ENCODE data around the gene THSD7B.
"Not testable (repeated sequence)": the region's sequence is repeated elsewhere in the genome, so short reads cannot be mapped to it uniquely, and the experiment has no call there.

The THSD7B gene

DNA sequence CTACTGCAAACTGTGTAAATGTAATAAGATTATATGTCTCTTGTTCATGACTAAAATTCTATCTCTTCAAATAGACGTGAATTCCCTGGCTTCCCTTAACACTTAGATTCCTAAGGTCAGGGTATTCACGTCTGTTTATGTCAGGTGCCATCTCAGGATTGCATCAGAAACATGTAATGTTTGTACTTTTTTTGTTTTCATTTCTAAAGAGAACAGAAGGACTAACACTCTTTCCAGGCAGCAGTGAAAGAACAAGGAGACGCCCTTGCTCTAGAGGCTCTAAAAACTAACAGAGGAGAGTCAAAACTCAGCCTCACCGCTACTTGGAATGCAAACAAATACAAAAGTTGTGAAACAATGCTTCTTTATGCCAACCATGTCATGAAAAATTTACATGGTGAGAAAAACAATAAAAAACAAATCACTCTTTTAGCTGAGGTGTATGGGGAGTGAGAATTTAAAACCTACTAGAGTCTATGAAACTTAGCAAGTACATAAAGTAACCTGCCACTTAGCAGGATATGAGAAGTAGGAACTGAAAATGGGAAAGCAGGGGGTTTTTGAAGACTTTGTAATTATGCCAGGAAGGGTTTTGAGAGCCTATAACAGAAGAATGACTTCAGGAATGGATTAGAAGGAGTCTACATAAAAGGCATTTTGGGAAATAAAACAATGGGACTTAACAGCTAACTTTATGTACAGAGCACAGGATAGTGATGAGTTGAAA lies 522.7 kb downstream of the THSD7B start:
- no peak for DNase-seq

DNA sequence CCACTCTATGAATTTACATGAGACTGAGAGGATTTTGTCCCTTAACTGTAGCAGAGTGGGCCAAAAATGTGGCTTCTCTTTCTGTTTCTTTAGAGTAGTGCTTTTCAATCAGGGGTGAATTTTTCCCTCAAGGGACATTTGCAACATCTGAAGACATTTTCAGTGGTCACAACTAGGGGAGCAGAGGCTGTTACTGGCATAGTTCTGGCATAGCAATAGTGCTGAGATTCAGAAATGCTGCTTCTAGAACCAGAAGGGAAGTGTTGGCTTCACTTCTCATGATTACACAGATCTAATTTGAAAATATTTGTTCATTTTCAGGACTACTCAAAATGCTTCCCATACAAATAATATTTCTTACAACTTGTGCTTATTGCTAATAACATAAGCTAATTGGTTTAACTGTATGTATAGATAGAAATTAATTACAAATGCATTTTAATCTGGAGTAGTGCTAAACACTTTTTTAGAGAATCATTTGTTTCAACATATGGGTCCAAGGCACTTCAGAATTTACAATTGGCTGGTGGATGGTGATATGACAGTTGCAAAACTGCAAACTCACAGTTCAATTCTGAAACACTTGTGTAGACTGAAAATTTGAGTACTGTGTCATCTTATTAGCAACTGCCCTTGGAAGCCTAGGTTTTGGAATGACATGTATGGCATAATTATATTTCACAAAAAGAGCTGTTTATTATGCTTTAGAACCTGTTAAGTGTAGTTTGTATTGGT lies 526.7 kb downstream of the THSD7B start:
- no peak for DNase-seq

DNA sequence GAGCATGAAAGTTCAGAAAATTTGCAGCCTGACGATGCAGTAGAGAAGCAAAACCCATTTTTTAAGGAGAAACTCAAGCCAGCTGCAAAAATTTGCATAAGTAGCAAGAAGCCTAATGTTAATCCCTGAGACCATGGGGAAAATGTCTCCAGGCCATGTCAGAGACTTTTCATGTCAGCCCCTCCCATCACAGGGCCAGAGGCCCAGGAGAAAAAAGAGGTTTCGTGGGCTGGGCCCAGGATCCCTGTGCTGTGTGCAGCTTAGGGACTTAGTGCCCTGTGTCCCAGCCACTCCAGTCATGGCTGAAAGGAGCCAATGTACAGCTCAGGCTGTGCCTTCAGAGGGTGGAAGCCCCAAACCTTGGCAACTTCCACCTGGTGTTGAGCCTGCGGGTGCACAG lies 533.0 kb downstream of the THSD7B start:
- DNase-seq, result no peak

DNA sequence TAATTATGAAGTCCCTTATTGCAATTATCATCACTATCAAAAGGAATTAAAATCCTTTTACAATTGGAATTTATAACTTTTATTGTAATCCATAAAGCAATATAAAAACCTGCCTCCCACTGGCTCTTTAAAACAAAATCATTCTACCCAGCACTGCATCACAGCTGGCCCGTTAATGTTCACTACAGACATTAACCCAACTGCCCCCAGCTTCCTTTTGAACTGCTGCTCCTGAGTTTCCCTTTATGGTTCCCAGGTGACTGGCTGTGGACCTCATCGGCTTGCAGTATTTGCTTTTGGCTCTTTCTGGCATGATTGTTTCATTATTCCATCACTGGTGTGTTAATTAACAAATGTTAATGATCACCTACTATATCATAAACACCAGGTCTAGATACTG lies 535.6 kb downstream of the THSD7B start:
- no peak for DNase-seq

DNA sequence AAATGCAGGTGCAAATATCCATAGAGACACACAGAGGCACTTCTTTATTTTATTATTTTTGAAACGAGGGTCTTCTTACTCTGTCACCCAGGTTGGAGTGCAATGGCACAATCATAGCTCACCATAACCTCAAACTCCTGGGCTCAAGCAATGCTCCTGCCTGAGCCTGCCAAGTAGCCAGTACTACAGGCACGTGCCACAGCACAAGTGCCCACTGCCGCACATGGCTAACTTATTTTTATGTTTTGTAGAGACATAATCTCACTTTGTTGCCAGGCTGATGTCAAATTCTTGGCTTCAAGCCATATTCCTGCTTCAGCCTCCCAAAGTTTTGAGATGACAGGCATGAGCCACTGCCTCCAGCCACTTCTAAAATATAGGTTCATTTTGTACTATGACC lies 537.6 kb downstream of the THSD7B start:
- DNase-seq, result no peak

DNA sequence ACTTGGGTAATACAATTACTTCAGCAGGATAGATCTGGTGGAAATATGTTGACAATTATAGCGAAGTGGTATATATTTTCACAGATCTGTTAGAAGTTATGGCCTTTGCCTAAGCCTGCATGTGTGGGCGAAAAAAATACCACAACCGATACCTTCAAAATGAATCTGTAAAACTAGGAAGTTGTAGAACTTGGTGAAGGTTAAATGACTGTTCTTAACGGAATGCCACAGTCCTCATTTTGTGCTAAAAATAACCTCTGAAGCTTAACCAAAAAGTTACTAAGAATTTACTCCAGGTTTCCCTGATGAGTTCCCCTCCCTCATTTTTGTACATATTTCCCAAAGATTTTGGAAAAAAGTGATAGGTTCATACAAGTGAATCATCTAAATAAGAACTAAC lies 550.7 kb downstream of the THSD7B start:
- DNase-seq, result no peak

DNA sequence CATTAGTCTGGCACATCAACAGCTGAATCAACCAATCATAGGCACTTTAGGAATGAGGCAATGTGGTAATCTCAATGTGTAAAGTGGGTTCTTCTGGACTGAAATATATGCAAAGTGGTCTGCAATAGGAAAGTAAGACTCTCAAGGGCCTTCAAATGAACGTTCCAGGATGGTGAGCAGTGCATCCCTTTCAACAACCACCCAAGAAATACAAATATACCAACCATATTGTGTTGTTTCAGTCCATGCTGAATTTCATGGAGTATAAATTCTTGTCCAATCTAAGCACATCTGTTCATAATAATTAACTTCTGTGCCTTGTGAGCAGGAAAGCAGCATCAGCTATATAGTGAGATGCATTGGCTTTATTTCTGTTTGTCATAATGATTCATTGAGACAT lies 556.2 kb downstream of the THSD7B start:
- DNase-seq, result no peak

DNA sequence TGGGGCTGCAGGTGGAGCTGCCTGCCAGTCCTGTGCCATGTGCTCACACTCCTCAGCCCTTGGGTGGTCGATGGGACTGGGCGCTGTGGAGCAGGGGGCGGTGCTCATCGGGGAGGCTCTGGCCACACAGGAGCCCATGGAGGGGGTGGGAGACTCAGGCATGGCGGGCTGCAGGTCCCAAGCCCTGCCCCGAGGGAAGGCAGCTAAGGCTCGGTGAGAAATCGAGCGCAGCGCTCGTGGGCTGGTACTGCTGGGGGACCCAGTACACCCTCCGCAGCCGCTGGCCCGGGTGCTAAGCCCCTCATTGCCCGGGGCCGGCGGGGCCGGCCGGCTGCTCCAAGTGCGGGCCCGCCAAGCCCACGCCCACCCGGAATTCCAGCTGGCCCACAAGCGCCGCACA lies 566.2 kb downstream of the THSD7B start:
- DNase-seq, result not testable (repeated sequence)

DNA sequence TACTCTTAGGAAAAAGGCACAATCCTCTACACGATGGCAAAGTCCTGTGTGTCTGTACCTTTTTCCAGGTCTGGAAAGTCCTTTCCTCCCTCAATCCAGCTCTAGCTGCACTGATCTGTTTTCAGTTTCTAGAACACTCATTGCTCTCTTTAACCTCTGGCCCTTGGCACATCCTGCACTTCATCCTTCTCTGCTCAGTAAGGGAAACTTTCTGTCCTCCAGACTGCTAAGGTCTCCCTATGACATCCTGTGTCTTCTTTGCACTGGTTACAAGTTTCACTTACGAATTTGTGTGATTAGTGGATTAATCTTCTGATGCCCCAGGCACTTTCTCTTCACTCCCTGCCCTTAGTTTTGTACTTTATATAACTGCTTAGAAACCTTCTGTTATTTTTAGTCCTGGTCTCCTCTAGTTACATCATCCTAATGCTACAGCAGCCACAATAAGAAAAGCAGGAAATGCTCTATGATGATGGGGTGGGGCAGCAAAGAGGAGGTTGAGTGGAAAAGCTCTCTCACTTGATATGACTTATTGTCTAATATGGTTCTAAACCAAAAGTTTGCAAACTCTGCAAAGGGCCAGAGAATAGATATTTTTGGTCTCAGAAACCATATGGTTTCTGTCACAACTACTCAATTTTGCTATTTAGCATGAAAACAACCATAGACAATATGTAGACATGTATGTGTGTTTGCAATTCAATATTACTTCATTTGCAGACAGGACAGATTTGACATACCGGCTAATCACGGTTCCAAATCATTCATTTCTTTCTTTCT lies 568.2 kb downstream of the THSD7B start:
- no peak for DNase-seq

DNA sequence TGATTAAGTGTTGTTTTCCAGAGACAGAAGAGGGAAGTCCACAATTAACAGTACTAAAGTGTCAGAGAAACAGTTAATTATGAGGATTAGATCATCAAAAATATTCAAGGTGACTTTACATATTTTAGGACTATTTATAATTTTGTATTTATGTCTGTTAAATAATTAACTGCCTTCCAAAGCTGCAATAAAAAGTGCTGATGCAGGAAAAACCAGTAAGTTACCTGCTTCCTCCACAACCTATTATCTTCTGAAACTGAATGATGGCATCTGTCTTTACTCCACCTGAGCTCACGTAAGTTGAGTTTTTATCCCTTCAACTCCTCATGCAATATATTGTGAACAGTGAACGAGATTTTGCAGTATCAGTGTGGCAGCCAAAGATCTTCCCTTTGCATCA lies 570.7 kb downstream of the THSD7B start:
- no peak for DNase-seq

DNA sequence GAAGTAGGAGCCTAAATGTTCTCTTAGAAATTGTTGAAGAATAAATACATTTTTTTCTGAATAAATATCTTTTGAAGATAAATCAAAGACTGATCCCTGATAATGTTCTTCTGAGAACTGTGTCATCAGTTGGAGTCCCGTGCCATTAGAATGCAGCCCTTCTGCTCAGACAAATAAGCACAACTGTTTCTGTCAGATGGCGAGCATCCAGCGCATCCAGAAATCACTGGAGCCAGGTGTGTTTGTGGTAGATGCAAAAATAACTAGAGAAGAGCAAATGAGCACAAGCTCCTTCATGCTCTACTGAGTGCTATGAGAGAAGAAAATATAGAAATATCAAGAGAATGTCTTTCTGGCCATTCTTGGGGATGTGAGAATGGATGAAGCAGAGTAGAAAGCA lies 573.7 kb downstream of the THSD7B start:
- no peak for DNase-seq

DNA sequence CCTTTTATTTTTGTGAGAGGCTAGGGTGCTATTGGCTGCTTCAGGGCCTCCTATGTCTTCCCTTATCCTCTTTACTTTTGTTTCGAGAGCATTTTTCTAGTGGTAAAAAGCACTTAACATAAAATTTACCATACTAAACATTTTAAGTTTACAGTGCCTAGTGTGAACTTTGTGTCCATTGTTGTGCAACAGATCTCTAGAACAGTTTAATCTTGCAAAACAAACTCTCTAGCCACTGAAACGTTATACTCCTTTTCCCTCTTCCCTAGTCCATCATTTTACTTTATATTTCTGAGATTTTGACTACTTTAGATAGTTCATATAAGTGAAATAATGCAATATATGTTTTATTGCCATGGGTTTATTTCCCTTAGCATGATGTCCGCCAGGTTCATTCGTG lies 580.6 kb downstream of the THSD7B start:
- no peak for DNase-seq

DNA sequence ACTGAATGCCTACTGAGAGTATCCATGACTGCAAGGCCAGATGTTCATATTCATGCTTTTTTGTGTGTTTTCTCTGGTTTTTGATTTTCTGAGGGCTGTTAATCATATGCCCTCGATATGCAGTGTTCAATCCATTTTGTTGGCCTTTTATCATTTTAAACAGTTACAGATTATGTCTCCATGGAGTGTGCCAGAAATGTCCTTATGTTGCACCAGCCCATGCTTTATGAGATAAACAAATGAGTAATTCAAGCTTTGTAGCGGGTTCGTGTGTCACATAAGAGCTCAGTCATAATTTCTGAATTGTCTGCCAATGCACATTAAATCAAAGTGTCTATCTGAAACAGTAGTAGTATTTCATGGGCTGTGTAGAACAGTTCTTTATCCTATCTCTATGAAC lies 583.0 kb downstream of the THSD7B start:
- DNase-seq, result no peak

DNA sequence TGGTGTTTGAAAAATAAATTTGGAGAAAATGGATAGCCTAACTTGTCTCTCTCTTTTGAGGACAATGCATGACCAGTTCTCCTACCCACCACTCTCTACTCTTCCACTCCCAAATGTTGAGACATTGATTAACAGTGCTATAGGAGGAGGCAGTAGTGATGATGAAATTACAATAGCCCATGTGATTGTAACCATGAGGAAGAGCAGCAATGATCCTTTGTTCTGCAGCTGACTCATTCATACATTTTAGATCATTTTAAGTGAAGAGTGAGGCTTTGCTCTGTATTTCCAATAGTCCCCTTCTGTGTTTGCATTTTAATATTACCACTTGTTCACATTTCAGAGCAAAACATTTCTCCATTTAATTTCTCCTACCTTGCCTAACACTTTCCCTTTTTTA lies 592.3 kb downstream of the THSD7B start:
- no peak for DNase-seq

DNA sequence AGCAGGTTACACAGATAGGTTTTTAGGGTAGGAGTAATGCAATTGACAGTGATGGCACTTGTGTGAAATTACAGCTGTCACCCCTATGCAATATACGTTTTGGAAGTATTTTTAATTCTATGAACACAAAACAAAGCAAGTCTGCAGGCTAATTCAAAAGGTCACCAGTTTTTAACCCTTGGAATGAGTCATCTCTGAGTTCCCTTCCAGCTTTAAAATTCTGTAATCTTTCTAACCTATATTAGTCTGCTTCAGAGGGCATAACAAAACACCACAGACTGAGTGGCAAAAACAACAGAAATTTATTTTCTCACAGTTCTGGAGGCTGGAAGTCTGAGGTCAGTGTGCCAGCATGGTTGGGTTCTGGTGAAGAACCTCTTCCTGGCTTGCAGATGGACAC lies 602.0 kb downstream of the THSD7B start:
- no peak for DNase-seq

DNA sequence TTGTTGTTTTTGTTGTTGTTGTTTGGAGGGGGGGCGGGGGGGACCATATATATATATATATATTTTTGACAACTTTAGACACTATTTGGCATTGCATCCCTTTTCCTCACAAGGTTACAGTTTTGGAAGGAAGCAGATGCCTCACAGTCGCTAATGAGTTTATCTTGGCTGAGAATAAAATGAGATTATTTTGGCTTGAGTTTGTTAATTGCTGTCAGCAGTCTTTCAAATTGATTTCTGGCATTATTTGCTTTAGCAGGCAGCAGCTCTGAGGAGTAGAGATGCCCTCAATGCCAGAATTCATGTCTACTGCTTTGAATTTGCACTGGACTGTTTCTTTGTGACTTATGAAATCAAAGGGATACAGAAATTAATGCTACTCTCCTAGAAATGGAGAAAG lies 603.8 kb downstream of the THSD7B start:
- DNase-seq, result no peak

DNA sequence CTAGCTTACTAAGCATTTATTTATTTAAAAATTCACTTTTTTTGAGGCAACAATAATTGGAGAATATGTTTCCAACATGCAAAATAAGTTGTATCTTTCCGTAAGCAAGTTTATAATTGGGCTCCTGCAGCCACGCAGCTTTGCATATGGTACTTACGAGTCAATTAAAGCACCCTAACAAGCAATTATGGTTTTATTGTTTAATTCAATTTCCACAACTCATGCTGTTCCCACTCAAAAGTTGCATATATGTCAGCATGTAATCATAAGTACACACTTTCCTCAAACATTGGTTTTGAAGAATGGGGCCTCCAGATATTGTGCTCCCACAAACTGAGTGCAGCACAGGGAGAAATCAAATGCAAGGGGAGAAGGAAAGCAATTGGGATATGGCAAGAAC lies 613.8 kb downstream of the THSD7B start:
- DNase-seq, result no peak

DNA sequence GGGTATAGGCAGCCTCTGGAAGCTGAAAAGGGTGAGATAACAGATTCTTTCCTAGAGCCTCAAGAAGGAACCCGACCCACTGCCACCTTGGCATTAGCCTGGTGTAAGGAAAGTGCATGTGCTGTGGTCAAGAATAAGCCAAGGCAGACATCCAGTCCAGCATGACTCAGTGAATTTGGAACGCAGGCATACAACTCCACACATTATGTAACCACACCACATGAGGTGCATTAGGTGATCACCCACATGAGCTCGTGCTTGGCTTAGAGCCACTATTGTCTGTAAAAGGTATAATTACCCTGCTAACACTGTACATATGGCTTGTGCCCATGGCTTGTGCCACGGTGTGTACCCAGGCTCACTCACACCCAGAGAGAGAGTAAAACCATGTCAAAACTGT lies 615.3 kb downstream of the THSD7B start:
- DNase-seq, result no peak

DNA sequence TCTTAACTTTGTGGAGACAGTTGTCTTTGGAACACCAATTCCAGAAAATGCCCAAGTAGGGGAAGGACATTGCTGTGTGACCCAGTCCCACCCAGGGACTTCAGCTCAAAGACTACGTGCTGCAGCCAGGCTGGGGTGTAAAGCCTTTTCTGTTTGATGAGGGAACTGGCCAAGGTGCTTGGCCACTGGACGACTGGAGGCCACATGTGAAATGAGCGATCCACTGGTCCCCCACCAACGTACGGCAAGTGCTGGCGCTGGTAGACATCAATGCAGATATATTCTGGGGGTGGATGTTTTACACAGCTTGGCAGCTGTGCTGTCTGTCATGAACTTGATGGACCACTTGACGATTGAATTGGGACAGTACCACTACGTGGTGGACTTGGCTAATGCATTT lies 616.4 kb downstream of the THSD7B start:
- DNase-seq, result no peak

DNA sequence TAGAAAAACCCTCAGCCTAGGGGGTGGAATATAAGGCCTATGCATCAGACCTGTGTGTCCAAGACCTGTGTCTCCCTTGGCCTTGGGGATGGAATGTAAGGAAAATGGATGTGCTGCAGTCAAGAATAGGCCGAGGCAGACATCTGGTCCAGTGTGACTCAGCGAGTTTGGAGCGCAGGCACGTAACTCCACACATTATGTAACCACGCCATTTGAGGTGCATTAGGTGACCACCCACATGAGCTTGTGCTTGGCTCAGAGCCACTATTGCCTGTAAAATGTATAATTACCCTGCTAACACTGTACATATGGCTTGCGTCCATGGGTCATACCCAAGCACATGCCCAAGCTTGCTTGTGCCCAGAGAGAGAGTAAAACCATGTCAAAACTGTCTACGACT lies 618.0 kb downstream of the THSD7B start:
- no peak for DNase-seq

DNA sequence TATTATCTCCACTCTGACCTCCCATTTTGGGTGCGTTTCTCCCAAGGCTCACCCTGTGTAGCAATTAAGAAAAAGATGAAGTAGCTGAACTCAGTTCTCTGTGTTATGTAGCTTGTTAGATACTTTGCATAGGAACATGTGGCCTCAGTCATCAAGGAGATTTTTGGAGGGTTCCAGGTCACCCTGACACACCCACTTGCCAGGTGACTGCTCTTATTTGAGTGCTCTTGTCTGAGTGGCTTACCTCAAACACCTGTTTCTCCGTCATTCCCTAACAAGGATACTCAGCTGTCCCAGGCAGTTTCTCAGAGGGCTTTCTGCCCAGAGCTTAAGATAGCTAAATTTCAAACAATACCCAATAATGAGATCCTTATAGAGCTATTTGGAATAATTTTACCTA lies 621.7 kb downstream of the THSD7B start:
- DNase-seq, result no peak

DNA sequence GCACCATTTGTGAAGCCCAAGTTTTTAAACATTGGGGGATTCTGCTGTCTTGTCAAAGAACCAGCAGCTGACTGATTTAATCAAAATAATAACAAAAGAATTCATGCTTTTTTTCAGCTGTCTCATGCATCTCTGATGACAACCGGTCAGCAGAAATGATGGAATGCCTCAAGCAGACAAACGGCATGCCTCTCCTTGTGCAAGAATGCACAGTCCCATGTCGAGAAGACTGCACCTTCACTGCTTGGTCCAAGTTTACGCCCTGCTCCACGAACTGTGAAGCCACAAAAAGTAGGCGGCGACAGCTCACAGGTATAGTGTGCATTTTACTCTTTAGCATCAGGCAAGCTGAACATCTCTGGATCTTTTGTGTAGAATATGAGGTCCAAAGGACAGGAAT lies 640.2 kb downstream of the THSD7B start:
- no peak for DNase-seq

DNA sequence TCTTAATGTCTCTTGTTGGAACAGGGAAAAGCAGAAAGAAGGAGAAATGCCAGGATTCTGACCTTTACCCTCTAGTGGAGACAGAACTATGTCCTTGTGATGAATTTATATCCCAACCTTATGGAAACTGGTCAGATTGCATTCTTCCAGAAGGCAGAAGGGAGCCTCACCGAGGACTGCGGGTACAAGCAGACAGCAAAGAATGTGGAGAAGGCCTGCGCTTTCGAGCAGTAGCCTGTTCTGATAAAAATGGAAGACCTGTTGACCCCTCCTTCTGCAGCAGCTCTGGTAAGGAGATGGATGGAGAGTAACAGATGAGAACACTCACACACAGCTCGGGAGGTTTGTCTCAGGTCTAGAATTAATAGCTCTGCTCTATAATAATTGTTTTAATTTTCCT lies 646.2 kb downstream of the THSD7B start:
- DNase-seq, result no peak

DNA sequence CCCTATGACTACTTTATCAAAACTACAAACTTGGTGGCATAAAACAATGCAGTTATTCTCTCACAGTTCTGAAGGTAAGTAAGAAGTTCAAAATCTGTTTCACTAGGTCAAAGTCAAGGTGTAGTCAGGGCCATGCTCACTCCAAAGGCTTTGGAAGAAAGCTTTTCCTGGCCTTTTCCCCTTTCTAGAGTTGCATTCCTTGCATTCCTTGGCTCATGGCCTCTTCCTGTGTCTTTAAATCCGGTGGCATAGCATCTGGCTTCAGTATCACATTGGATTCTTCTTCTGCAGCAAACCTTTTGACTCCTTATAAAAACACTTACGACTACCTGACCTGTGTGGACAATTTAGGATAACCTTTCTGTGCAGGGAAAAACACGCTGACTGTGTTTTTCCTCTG lies 655.4 kb downstream of the THSD7B start:
- DNase-seq, result no peak

All from effector CD8-positive, alpha-beta T cell (primary cell).